ENCODE results near the gene GGA2.

DNA sequence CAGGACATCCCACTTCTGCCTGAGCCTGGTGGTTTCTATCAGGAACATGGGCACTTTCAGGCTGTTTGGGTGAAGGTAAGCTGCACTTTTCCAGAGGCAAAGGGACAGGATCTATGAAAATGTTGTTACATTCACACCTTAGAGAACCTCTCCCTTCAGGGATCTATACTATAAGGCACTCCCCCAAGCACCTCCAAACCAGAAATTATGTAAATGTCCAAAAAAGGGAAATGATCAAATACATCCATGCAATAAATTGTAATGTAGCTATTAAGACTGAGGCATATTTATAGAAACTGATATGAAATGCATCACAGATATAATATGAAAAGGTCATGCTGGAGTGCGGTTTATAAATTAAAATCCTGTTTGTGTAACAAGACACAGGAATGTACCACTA is 34.0 kb downstream of the GGA2 start:
- TF ChIP-seq POLR2A (IDR thresholded peaks at IDR 0.05; ENCODE audit: low read depth, low read length), result no peak
- TF ChIP-seq POLR2AphosphoS5 (IDR thresholded peaks at IDR 0.05; ENCODE audit: low read depth, low read length), result no peak
